ENCODE results near the gene ILK.

The ILK gene

GRCh38 chr11:6574816-6575715 lies 28.5 kb upstream of the ILK start:
- DNase-seq: no peak

- DNase-seq: no peak
Observed at GRCh38 chr11:6576471-6577373, 26.9 kb upstream of the ILK start.

GRCh38 chr11:6578134-6578533 lies 25.4 kb upstream of the ILK start:
- DNase-seq: no peak

GRCh38 chr11:6579681-6580080 lies 23.9 kb upstream of the ILK start:
- no peak for DNase-seq

GRCh38 chr11:6583584-6583983 lies 20.0 kb upstream of the ILK start:
- no peak for DNase-seq

GRCh38 chr11:6584528-6584927 lies 19.0 kb upstream of the ILK start:
- no peak for DNase-seq

GRCh38 chr11:6586434-6587359 lies 16.9 kb upstream of the ILK start:
- DNase-seq: no peak

- DNase-seq: no peak
Observed at GRCh38 chr11:6587360-6587953, 16.1 kb upstream of the ILK start.

GRCh38 chr11:6588018-6588417 lies 15.6 kb upstream of the ILK start:
- no peak for DNase-seq

- DNase-seq: no peak
Observed at GRCh38 chr11:6594142-6594768, 9.3 kb upstream of the ILK start.

- no peak for DNase-seq
Observed at GRCh38 chr11:6596239-6596877, 7.2 kb upstream of the ILK start.

- DNase-seq: no peak
Observed at GRCh38 chr11:6598555-6598954, 5.0 kb upstream of the ILK start.

GRCh38 chr11:6599449-6599848 lies 4.1 kb upstream of the ILK start:
- DNase-seq: no peak

GRCh38 chr11:6599881-6600390 lies 3.6 kb upstream of the ILK start:
- no peak for DNase-seq

- no peak for DNase-seq
Observed at GRCh38 chr11:6601041-6601461, 2.5 kb upstream of the ILK start.

GRCh38 chr11:6602096-6602940 lies 1.3 kb upstream of the ILK start:
- no peak for DNase-seq

- DNase-seq: peak; percentile 50
Observed at GRCh38 chr11:6604081-6604626, 580 bp downstream of the ILK start.

GRCh38 chr11:6604790-6605189 lies 1.2 kb downstream of the ILK start:
- DNase-seq: no peak

GRCh38 chr11:6606471-6607189 lies 3.1 kb downstream of the ILK start:
- peak; percentile 41 for DNase-seq

Data from activated gamma-delta T cell treated with Interleukin-2 at 50 U/mL for 16 hours (primary cell).